GM23338 (cell line): ENCODE measurements around the gene NLRP6. TPM values are rescaled to one million over a fixed set of nuclear protein-coding genes. Genes with fewer than 3 reads are reported as not detected.

Experiments
- ATAC-seq: fragments of 200-7000 bp; cut with Tn5 transposase; 3 replicates; pipeline ENCODE4 v1.9.1; 2020
- DNase-seq: peaks from one replicate; pipeline ENCODE4 v3.0.0-alpha.2; 2015; ENCODE audit warnings: low spot score
- H2AFZ ChIP-seq: fragments of 200-600 bp; sonication (generic); 2 replicates; pipeline ENCODE4 v1.8.0; 2016; ENCODE audit warnings: antibody characterized with exemption, mild to moderate bottlenecking, moderate library complexity
- H3F3A ChIP-seq: fragments of 200-600 bp; sonication (generic); replicated peaks from 2 replicates; pipeline ENCODE4 v1.8.0; 2017; ENCODE audit warnings: antibody characterized with exemption, mixed run types, low read depth
- H3K27ac ChIP-seq: fragments of 200-600 bp; sonication (generic); 2 replicates; pipeline ENCODE4 v1.6.1; 2016; ENCODE audit warnings: low read depth
- H3K27me3 ChIP-seq: fragments of 200-600 bp; sonication (generic); 2 replicates; pipeline ENCODE4 v1.8.0; 2016; ENCODE audit warnings: mild to moderate bottlenecking, mixed run types, moderate library complexity; ENCODE audit not compliant: insufficient read depth
- H3K36me3 ChIP-seq: fragments of 200-600 bp; sonication (generic); 2 replicates; pipeline ENCODE4 v1.8.0; 2016; ENCODE audit warnings: mild to moderate bottlenecking; ENCODE audit not compliant: insufficient read depth
- H3K4me1 ChIP-seq: fragments of 200-600 bp; sonication (generic); 2 replicates; pipeline ENCODE4 v1.8.0; 2016; ENCODE audit warnings: mild to moderate bottlenecking, moderate library complexity; ENCODE audit not compliant: insufficient read depth
- H3K4me2 ChIP-seq: fragments of 200-600 bp; sonication (generic); 2 replicates; pipeline ENCODE4 v1.7.1; 2017; ENCODE audit warnings: mixed run types
- H3K4me3 ChIP-seq: fragments of 200-600 bp; sonication (generic); 2 replicates; pipeline ENCODE4 v1.6.1; 2016; ENCODE audit warnings: mixed run types
- H3K79me2 ChIP-seq: fragments of 200-600 bp; sonication (generic); replicated peaks from 2 replicates; pipeline ENCODE4 v1.8.0; 2017; ENCODE audit warnings: mild to moderate bottlenecking; ENCODE audit not compliant: insufficient read depth
- H3K9me2 ChIP-seq: fragments of 200-600 bp; sonication (generic); 2 replicates; pipeline ENCODE4 v1.8.0; 2017; ENCODE audit not compliant: insufficient read depth
- H4K20me1 ChIP-seq: fragments of 200-600 bp; sonication (generic); replicated peaks from 2 replicates; pipeline ENCODE4 v1.8.0; 2017; ENCODE audit warnings: mild to moderate bottlenecking; ENCODE audit not compliant: insufficient read depth
- H3K27ac Mint-ChIP-seq: 2 replicates; pipeline ENCODE4 v1.8.0; 2020; ENCODE audit warnings: inconsistent platforms, mild to moderate bottlenecking, moderate library complexity, mixed read lengths
- H3K27me3 Mint-ChIP-seq: 3 replicates; pipeline ENCODE4 v1.8.0; 2022; ENCODE audit warnings: low read depth, mild to moderate bottlenecking, moderate library complexity, mixed read lengths, inconsistent platforms; ENCODE audit not compliant: insufficient read depth, poor library complexity
- H3K36me3 Mint-ChIP-seq: 3 replicates; pipeline ENCODE4 v1.8.0; 2021; ENCODE audit warnings: low read depth, mild to moderate bottlenecking, inconsistent platforms, moderate library complexity, mixed read lengths
- H3K4me1 Mint-ChIP-seq: 3 replicates; pipeline ENCODE4 v1.8.0; 2020; ENCODE audit warnings: mild to moderate bottlenecking, inconsistent platforms, mixed read lengths
- H3K4me3 Mint-ChIP-seq: 3 replicates; pipeline ENCODE4 v1.8.0; 2021; ENCODE audit warnings: moderate library complexity, mild to moderate bottlenecking, inconsistent platforms, mixed read lengths
- H3K9me3 Mint-ChIP-seq: 3 replicates; pipeline ENCODE4 v1.8.0; 2020; ENCODE audit warnings: moderate library complexity, mild to moderate bottlenecking, inconsistent platforms, mixed read lengths
- CREB1 ChIP-seq: fragments of 250-450 bp; sonication (Bioruptor Pico); IDR thresholded peaks from 2 replicates; pipeline ENCODE4 v1.5.0; 2020; ENCODE audit warnings: low read depth, mild to moderate bottlenecking, moderate library complexity
- CTCF ChIP-seq, 2 experiments: fragments of 200-600 bp in 1 of 2; sonication (generic) in 1 of 2; conservative IDR thresholded peaks; 2 replicates each; pipeline versions ENCODE4 v1.5.1 to v1.6.1; 2016 to 2017; ENCODE audit warnings: antibody characterized with exemption in 2 of 2, low read depth in 2 of 2, mild to moderate bottlenecking in 2 of 2, moderate library complexity in 1 of 2
- ETS1 ChIP-seq: IDR thresholded peaks from 2 replicates; pipeline ENCODE4 v1.6.1; 2016; ENCODE audit warnings: antibody characterized with exemption
- EZH2 ChIP-seq: fragments of 200-600 bp; sonication (generic); IDR thresholded peaks from one replicate; pipeline ENCODE4 v1.8.0; 2017; ENCODE audit warnings: antibody characterized with exemption, mild to moderate bottlenecking, low read depth; ENCODE audit not compliant: unreplicated experiment
- EZH2phosphoT487 ChIP-seq: fragments of 200-600 bp; sonication (generic); IDR thresholded peaks from one replicate; pipeline ENCODE4 v1.8.1; 2018; ENCODE audit warnings: antibody characterized with exemption; ENCODE audit not compliant: unreplicated experiment
- JUNB ChIP-seq: IDR thresholded peaks from one replicate; pipeline ENCODE4 v1.6.1; 2016; ENCODE audit warnings: antibody characterized with exemption; ENCODE audit not compliant: unreplicated experiment
- NANOG ChIP-seq: IDR thresholded peaks from 2 replicates; pipeline ENCODE4 v1.6.1; 2016; ENCODE audit warnings: antibody characterized with exemption, borderline replicate concordance
- POLR2AphosphoS5 ChIP-seq: IDR thresholded peaks from 2 replicates; pipeline ENCODE4 v1.6.1; 2016; ENCODE audit warnings: antibody characterized with exemption, low read depth
- REST ChIP-seq: IDR thresholded peaks from one replicate; pipeline ENCODE4 v1.6.1; 2018; ENCODE audit warnings: antibody characterized with exemption; ENCODE audit not compliant: unreplicated experiment
- STAT1 ChIP-seq: IDR thresholded peaks from one replicate; pipeline ENCODE4 v1.6.1; 2016; ENCODE audit warnings: antibody characterized with exemption; ENCODE audit not compliant: unreplicated experiment
- ZNF114 ChIP-seq: fragments of 250-450 bp; sonication (Bioruptor Pico); IDR thresholded peaks from 2 replicates; pipeline ENCODE4 v1.5.0; 2020; ENCODE audit warnings: mild to moderate bottlenecking, moderate library complexity
- ZNF331 ChIP-seq: fragments of 250-450 bp; sonication (Bioruptor Pico); IDR thresholded peaks from 2 replicates; pipeline ENCODE4 v1.5.0; 2020; ENCODE audit warnings: low read depth, mild to moderate bottlenecking, moderate library complexity
- ZNF462 ChIP-seq: fragments of 250-450 bp; sonication (Bioruptor Pico); IDR thresholded peaks from 2 replicates; pipeline ENCODE4 v1.5.0; 2020; ENCODE audit warnings: mild to moderate bottlenecking, moderate library complexity
- polyA plus RNA-seq: library from polyadenylated mRNA; unstranded; fragments of >200 nt; fragmentation: Nextera tagmentation; extraction: Ambion mirVana; gene quantifications from 2 replicates; pipeline ENCODE4 v1.2.1, GENCODE V29; 2016
- total RNA-seq: library from RNA; depleted of rRNA; stranded (reverse); fragments of >200 nt; shearing (Covaris generic); gene quantifications from 2 replicates; pipeline ENCODE4 v1.2.3, GENCODE V29; 2014

The NLRP6 gene
- total and polyA plus RNA-seq, 2 experiments from 2014 or later = 0.15 to 0.73 TPM

GRCh38 chr11:259413-259812 lies 18.8 kb upstream of the NLRP6 start:
- H3K4me3 Mint-ChIP-seq = no peak overlapping the region
- H3F3A ChIP-seq = no peaks in the 10 kb centered on the region
- H3K36me3 Mint-ChIP-seq = peaks cover 8% of the 10 kb centered on the region; the same call in 1 of the 3 replicates
- no peaks in the 10 kb centered on the region for H3K4me1 ChIP-seq
- H3K27ac Mint-ChIP-seq = no peak overlapping the region
- H4K20me1 ChIP-seq = no peaks in the 10 kb centered on the region
- H3K27me3 ChIP-seq = no peaks in the 10 kb centered on the region
- H3K9me3 Mint-ChIP-seq = peaks cover 25% of the 10 kb centered on the region
- H3K36me3 ChIP-seq = no peaks in the 10 kb centered on the region
- no peak overlapping the region for H3K4me3 ChIP-seq
- no peak for ATAC-seq
- TF ChIP-seq ZNF331 (CRISPR knock-in tag) (no peak), POLR2AphosphoS5 (no peak), STAT1 (no peak), NANOG (no peak), ZNF462 (no peak), REST (no peak), EZH2phosphoT487 (no peak), JUNB (no peak), ETS1 (no peak), CTCF (conservative IDR thresholded peaks at IDR 0.05; ENCODE audit: low read depth in 2 of 2) (no peak), ZNF114 (CRISPR knock-in tag) (no peak), CREB1 (CRISPR knock-in tag) (no peak), EZH2 (no peak)
- H3K9me2 ChIP-seq = peaks cover 4% of the 10 kb centered on the region; the same call in 1 of the 2 replicates
- H3K4me1 Mint-ChIP-seq = no peaks in the 10 kb centered on the region
- H2AFZ ChIP-seq = no peak overlapping the region
- H3K27me3 Mint-ChIP-seq = peaks cover 4% of the 10 kb centered on the region
- H3K27ac ChIP-seq = no peak overlapping the region
- no peak overlapping the region for H3K4me2 ChIP-seq
- H3K79me2 ChIP-seq = no peaks in the 10 kb centered on the region
- DNase-seq = no peak
